Measurements from ENCODE around the gene RPS6KB1.
"Not testable (repeated sequence)": the region's sequence is repeated elsewhere in the genome, so short reads cannot be mapped to it uniquely, and the experiment has no call there.

RPS6KB1 gene

GRCh38 chr17:59975166-59975565, 82.2 kb downstream of the RPS6KB1 start:
- H3K27ac ChIP-seq (ENCODE audit: low read depth, low read length), result not testable (repeated sequence)

GRCh38 chr17:59996608-59997007, 103.7 kb downstream of the RPS6KB1 start:
- not testable (repeated sequence) for H3K27ac ChIP-seq (ENCODE audit: low read depth, low read length); H3K4me3 ChIP-seq (ENCODE audit: low read depth, low read length); H3K4me1 ChIP-seq (ENCODE audit: control insufficient read depth, insufficient read depth, low read length); H3K9me3 ChIP-seq (ENCODE audit: control insufficient read depth, insufficient read depth, low read length); H3K36me3 ChIP-seq (ENCODE audit: control insufficient read depth, insufficient read depth, low read length); H3K9ac ChIP-seq (ENCODE audit: low read depth, low read length); H3K27me3 ChIP-seq (ENCODE audit: control insufficient read depth, insufficient read depth, low read length)

More at GRCh38 chr17:59975166-59975565, 82.2 kb downstream of the RPS6KB1 start:
- not testable (repeated sequence) for H3K9ac ChIP-seq (ENCODE audit: low read depth, low read length); H3K9me3 ChIP-seq (ENCODE audit: control insufficient read depth, insufficient read depth, low read length); H3K4me1 ChIP-seq (ENCODE audit: control insufficient read depth, insufficient read depth, low read length); H3K27me3 ChIP-seq (ENCODE audit: control insufficient read depth, insufficient read depth, low read length); H3K4me3 ChIP-seq (ENCODE audit: low read depth, low read length); H3K36me3 ChIP-seq (ENCODE audit: control insufficient read depth, insufficient read depth, low read length)

All from HUES48 (cell line).